Right lobe of liver (tissue), 6 donors: ENCODE results near the gene OR1A2. TPM values are rescaled to one million over a fixed set of nuclear protein-coding genes. Genes with fewer than 3 reads are reported as not detected.

Experiments
- ATAC-seq, 4 donors: fragments of 200-7000 bp; cut with Tn5 transposase; one replicate each; pipeline ENCODE4 v1.9.1; 2020; ENCODE audit warnings: mild to moderate bottlenecking in 4 of 4, moderate library complexity in 4 of 4
- DNase-seq, 3 donors: peaks; one replicate each; pipeline ENCODE4 v3.0.0-alpha.2; 2020
- H3K27ac ChIP-seq, 3 donors: fragments of 200-600 bp; one replicate each; pipeline ENCODE4 v1.8.0; 2022
- H3K27me3 ChIP-seq, 2 donors: fragments of 200-600 bp; one replicate each; pipeline ENCODE4 v1.8.0; 2022
- H3K36me3 ChIP-seq, 4 donors: fragments of 200-600 bp; sonication (generic) in 1 of 4; one replicate each; pipeline versions ENCODE4 v1.5.1 to v1.8.0; 2017 to 2022; ENCODE audit warnings: control low read depth in 1 of 4
- H3K4me1 ChIP-seq, 4 donors: fragments of 200-600 bp; sonication (generic) in 1 of 4; one replicate each; pipeline versions ENCODE4 v1.5.1 to v1.8.0; 2017 to 2022; ENCODE audit warnings: control low read depth in 1 of 4
- H3K4me3 ChIP-seq, 3 donors: fragments of 200-600 bp; one replicate each; pipeline ENCODE4 v1.8.0; 2022
- H3K9me3 ChIP-seq, 4 donors: fragments of 200-600 bp; sonication (generic) in 1 of 4; one replicate each; pipeline versions ENCODE4 v1.5.1 to v1.8.0; 2017 to 2022; ENCODE audit warnings: control low read depth in 1 of 4
- POLR2A ChIP-seq: fragments of 450-650 bp; IDR thresholded peaks from one replicate; pipeline ENCODE4 v1.6.1; 2017; ENCODE audit warnings: antibody characterized with exemption, mild to moderate bottlenecking
- WGBS: methylation state at CpG from one replicate; pipeline ENCODE4 v1.1.6; 2018; ENCODE audit warnings: low coverage, low lambda C conversion rate; ENCODE audit not compliant: insufficient coverage; ENCODE audit errors: missing lambda C conversion rate; 5-methylcytosine and 5-hydroxymethylcytosine counted together
- intact Hi-C, 2 donors: fragments of 100-400 bp; cut with DNase I; formaldehyde crosslinking; loops; one replicate each; pipeline versions ENCODE4 v1.11.2 to v1.14.1; 2022
- long read RNA-seq: library from polyadenylated mRNA; unstranded; transcript quantifications from one replicate; pipeline ENCODE4 v2.0.0, GENCODE V29; 2019
- total RNA-seq, 6 experiments: library from RNA; depleted of rRNA in 2 of 6; stranded (reverse); fragments of >200 nt in 2 of 6; fragmentation: NEBNext Ultra II Directional in 3 of 6; extraction: Animal tissue kit (Norgen Biotek cat#: 25700) in 3 of 6; gene quantifications; one replicate each; pipeline versions ENCODE4 v1.1.0 to v1.2.4, GENCODE V29; 2016 to 2023
- TF ChIP-seq, protein P1 (sequence below), 4 donors: fragments of 200-600 bp in 3 of 4; fragments of 450-650 bp in 1 of 4; IDR thresholded peaks; one replicate each; pipeline versions ENCODE4 v1.5.1 to v1.8.0; 2016 to 2022; ENCODE audit warnings: antibody characterized with exemption in 4 of 4, mild to moderate bottlenecking in 2 of 4
- donor health status: DM: no; HTN: yes; CAD: no.
- donor health status: DM: no; HTN: no; CAD: no.
- donor health status: DM: no; HTN: no; CAD: no.
- donor health status: DM: no; HTN: yes; CAD: no.
- donor health status: DM: no; HTN: yes; CAD: no.

Gene OR1A2, protein sequence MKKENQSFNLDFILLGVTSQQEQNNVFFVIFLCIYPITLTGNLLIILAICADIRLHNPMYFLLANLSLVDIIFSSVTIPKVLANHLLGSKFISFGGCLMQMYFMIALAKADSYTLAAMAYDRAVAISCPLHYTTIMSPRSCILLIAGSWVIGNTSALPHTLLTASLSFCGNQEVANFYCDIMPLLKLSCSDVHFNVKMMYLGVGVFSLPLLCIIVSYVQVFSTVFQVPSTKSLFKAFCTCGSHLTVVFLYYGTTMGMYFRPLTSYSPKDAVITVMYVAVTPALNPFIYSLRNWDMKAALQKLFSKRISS
- total RNA-seq: not detected
- long read RNA-seq: 0 reads

DNA sequence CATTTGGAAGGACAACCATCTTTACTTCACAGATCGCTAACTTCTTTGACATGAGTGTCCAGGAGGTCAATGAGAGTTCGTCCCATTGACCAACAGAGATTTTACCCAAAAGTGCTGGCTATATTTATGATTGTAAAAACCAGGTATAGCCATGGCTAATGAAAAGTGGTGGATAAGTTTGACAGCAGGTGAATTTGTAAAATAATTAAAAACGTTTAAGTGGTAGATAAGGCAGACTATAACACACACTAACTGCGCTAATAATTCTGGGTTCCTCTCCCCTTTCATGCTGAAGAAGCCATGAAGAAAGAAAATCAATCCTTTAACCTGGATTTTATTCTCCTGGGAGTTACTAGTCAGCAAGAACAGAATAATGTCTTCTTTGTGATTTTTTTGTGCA, at the start of gene OR1A2:
OR1A2 (plus strand) TSS at position 301 of the 400 bp plus-strand sequence; CDS start at position 301, 0 bp downstream.
- Histone ChIP-seq H3K36me3 (no peaks in the 10 kb centered on the region), H3K4me3 (no peak within 1 kb of the TSS), H3K9me3 (no peaks in the 10 kb centered on the region), H3K27ac (no peak within 1 kb of the TSS), H3K27me3 (no peaks in the 10 kb centered on the region), H3K4me1 (no peaks in the 10 kb centered on the region)
- TF ChIP-seq, protein P1, sequence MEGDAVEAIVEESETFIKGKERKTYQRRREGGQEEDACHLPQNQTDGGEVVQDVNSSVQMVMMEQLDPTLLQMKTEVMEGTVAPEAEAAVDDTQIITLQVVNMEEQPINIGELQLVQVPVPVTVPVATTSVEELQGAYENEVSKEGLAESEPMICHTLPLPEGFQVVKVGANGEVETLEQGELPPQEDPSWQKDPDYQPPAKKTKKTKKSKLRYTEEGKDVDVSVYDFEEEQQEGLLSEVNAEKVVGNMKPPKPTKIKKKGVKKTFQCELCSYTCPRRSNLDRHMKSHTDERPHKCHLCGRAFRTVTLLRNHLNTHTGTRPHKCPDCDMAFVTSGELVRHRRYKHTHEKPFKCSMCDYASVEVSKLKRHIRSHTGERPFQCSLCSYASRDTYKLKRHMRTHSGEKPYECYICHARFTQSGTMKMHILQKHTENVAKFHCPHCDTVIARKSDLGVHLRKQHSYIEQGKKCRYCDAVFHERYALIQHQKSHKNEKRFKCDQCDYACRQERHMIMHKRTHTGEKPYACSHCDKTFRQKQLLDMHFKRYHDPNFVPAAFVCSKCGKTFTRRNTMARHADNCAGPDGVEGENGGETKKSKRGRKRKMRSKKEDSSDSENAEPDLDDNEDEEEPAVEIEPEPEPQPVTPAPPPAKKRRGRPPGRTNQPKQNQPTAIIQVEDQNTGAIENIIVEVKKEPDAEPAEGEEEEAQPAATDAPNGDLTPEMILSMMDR (IDR thresholded peaks at IDR 0.05): no peak
- no peak for TF ChIP-seq POLR2A
- intact Hi-C loops: no loop called here
- ATAC-seq: no peak
- DNase-seq: no peak
- WGBS: 59% methylated on average over 4 of the region's 4 CpGs

DNA sequence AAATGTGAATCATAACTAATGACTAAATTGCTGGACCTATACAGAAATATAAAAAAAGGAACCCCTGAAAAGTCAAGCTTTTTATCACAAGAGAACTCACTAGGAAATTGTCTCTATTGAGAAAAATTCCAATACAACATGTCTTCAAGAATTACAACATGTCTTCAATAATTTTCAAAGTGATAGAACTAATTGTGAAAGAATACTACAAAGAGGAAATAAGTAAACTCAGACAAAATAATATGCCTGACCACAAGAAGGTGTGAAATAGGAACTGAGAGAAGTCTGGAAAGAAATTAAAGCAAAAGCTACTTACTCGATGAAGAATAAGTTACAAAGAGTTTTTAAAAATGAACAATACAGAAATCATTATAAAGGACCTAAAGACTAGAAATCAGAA, 40.1 kb upstream of the OR1A2 start:
- Histone ChIP-seq H3K27me3 (no peaks in the 10 kb centered on the region), H3K36me3 (no peaks in the 10 kb centered on the region), H3K4me3 (no peak overlapping the region), H3K27ac (no peak overlapping the region), H3K4me1 (no peaks in the 10 kb centered on the region), H3K9me3 (no peaks in the 10 kb centered on the region)
- no peak for TF ChIP-seq POLR2A
- TF ChIP-seq, protein P1 (IDR thresholded peaks at IDR 0.05): no peak
- intact Hi-C loops: no loop called here
- ATAC-seq (no peak), DNase-seq (no peak)
- WGBS: 30% methylated on average over 1 of the region's 1 CpG

DNA sequence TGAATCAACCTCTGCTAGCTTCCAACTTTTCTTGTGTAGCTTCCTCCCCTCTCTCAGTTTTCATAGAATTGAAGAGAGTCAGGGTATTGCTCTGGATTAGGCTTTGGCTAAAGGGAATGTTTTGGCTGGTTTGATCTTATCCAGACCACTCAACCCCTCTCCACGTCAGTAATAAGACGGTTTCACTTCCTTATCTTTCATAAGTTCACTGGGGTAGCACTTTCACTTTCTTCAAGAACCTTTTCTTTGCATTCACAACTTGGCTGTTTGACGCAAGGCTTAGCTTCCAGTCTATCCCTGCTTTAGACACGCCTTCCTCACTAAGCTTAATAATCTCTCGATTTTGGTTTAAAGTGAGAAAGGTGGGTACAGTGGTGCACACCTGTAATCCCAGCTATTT, 29.7 kb upstream of the OR1A2 start:
- intact Hi-C loops: no loop called here
- no peaks in the 10 kb centered on the region for H3K4me1 ChIP-seq
- ATAC-seq (peak in 2 of 4 donors; percentile 14 to 42), DNase-seq (no peak)
- no peak overlapping the region for H3K27ac ChIP-seq
- H3K9me3 ChIP-seq: no peaks in the 10 kb centered on the region
- TF ChIP-seq POLR2A: no peak
- TF ChIP-seq, protein P1 (IDR thresholded peaks at IDR 0.05): no peak
- no peaks in the 10 kb centered on the region for H3K36me3 ChIP-seq
- WGBS: 39% methylated on average over 5 of the region's 5 CpGs
- no peak overlapping the region for H3K4me3 ChIP-seq
- no peaks in the 10 kb centered on the region for H3K27me3 ChIP-seq

DNA sequence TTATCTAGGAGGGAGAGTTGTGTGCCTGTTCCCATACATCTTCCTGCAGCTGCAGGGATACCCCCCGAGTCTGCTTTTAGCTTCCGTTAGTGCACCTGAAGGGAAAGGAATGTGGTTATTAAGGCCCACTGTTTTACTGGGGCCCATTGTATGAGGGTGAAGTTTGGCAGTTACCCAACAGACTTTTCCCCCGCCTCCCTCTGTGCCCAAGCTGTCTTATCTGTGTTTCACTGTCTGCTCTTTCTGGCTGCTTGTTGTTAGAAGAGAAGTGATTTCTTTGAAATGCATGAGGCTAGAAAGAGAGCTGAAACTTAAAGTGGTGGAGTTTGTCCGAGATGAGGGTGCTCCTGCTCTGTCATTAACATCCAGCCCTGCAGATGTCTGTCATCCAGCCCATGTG, 7.4 kb upstream of the OR1A2 start:
- no peak for DNase-seq
- ATAC-seq: no peak
- H3K27me3 ChIP-seq: no peaks in the 10 kb centered on the region
- H3K9me3 ChIP-seq: no peaks in the 10 kb centered on the region
- WGBS: 21% methylated on average over 2 of the region's 4 CpGs
- intact Hi-C loops: no loop called here
- no peaks in the 10 kb centered on the region for H3K4me1 ChIP-seq
- no peak for TF ChIP-seq POLR2A
- TF ChIP-seq, protein P1 (IDR thresholded peaks at IDR 0.05): no peak
- H3K27ac ChIP-seq: no peak overlapping the region
- H3K36me3 ChIP-seq: no peaks in the 10 kb centered on the region
- no peak overlapping the region for H3K4me3 ChIP-seq
